Vagina (tissue), 2 donors: ENCODE measurements around the gene ELL2.

Source experiments
- CTCF ChIP-seq, 3 experiments: fragments of 450-650 bp in 2 of 3; fragments of 200-600 bp in 1 of 3; sonication (generic) in 1 of 3; IDR thresholded peaks; one replicate each; pipeline ENCODE4 v1.5.1; 2017 to 2019; ENCODE audit warnings: antibody characterized with exemption in 3 of 3, mild to moderate bottlenecking in 2 of 3, moderate library complexity in 2 of 3
- POLR2A ChIP-seq, 2 donors: fragments of 450-650 bp; IDR thresholded peaks; one replicate each; pipeline ENCODE4 v1.6.1; 2017; ENCODE audit warnings: antibody characterized with exemption in 2 of 2, mild to moderate bottlenecking in 2 of 2, moderate library complexity in 2 of 2
- POLR2AphosphoS5 ChIP-seq, 2 donors: sonication (generic); formaldehyde crosslinking; IDR thresholded peaks; one replicate each; pipeline ENCODE4 v1.9.0; 2017; ENCODE audit warnings: antibody characterized with exemption in 2 of 2, mild to moderate bottlenecking in 2 of 2, low read depth in 1 of 2; ENCODE audit not compliant: insufficient read depth in 1 of 2

GRCh38 chr5:95928724-95929253, 32.9 kb downstream of the ELL2 start:
- no peak for TF ChIP-seq CTCF (IDR thresholded peaks at IDR 0.05)
- TF ChIP-seq POLR2AphosphoS5 (IDR thresholded peaks at IDR 0.05; ENCODE audit: insufficient read depth in 1 of 2, low read depth in 1 of 2), result no peak
- no peak for TF ChIP-seq POLR2A (IDR thresholded peaks at IDR 0.05)
